Stomach smooth muscle (tissue), 2 donors: ENCODE measurements around the gene RPA1.

Experiments used
- H3K27ac ChIP-seq: one replicate; pipeline ENCODE4 v1.7.0; 2013; ENCODE audit warnings: mild to moderate bottlenecking, low read length, inconsistent platforms
- H3K27me3 ChIP-seq, 2 donors: one replicate each; pipeline ENCODE4 v1.7.0; 2013; ENCODE audit warnings: low read length in 2 of 2; ENCODE audit not compliant: insufficient read depth in 2 of 2, control insufficient read depth in 1 of 2
- H3K36me3 ChIP-seq, 2 donors: one replicate each; pipeline ENCODE4 v1.7.0; 2013; ENCODE audit warnings: low read length in 2 of 2; ENCODE audit not compliant: control insufficient read depth in 2 of 2, insufficient read depth in 2 of 2
- H3K4me1 ChIP-seq: one replicate; pipeline ENCODE4 v1.7.0; 2013; ENCODE audit warnings: low read length; ENCODE audit not compliant: control insufficient read depth, insufficient read depth
- H3K4me3 ChIP-seq, 2 donors: one replicate each; pipeline ENCODE4 v1.7.0; 2013; ENCODE audit warnings: low read length in 2 of 2
- H3K9ac ChIP-seq, 2 donors: one replicate each; pipeline ENCODE4 v1.7.0; 2013; ENCODE audit warnings: low read length in 2 of 2, mild to moderate bottlenecking in 1 of 2
- H3K9me3 ChIP-seq, 2 donors: one replicate each; pipeline ENCODE4 v1.7.0; 2013; ENCODE audit warnings: low read length in 2 of 2; ENCODE audit not compliant: control insufficient read depth in 2 of 2
- donor health status: healthy.
- donor health status: Pancreatic carcinoma.

The RPA1 gene

GRCh38 chr17:1860978-1861377, 31.2 kb downstream of the RPA1 start:
- Histone ChIP-seq H3K4me3 (no peak overlapping the region), H3K27ac (peak overlapping the region; percentile 24), H3K9ac (no peak overlapping the region), H3K36me3 (peaks cover 0 to 2% of the 10 kb centered on the region in 2 donors), H3K4me1 (peaks cover 2% of the 10 kb centered on the region), H3K9me3 (no peaks in the 10 kb centered on the region), H3K27me3 (no peaks in the 10 kb centered on the region)

DNA sequence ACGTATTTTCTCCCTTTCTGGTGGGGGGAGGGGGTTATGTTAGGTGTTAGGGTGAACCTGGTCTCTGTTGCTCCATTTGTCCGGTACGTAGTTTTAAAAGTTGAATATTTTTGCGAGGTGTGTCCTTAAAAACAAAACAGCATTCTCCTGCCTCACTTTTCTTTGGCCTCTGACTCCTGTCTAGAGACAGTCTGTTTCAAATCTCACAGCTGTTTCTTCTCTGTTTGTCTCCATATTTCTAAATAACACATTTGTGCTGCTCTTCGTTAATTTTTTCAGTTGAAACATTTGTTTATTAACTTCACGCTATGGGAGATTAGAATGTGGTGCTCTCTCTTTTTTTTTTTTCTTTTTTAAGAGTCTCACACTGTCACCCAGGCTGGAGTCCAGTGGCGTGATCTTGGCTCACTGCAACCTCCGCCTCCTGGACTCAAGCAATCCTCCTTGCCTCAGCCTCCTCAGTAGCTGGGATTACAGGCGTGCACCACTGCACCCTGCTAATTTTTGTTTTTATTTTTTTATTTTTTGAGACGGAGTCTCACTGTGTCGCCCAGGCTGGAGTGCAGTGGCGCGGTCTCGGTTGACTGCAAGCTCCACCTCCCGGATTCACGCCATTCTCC, 31.7 kb downstream of the RPA1 start:
- Histone ChIP-seq H3K9me3 (no peaks in the 10 kb centered on the region), H3K9ac (no peak overlapping the region), H3K4me3 (no peak overlapping the region), H3K27ac (peak overlapping the region; percentile 24), H3K36me3 (peaks cover 0 to 2% of the 10 kb centered on the region in 2 donors), H3K4me1 (peaks cover 2% of the 10 kb centered on the region), H3K27me3 (no peaks in the 10 kb centered on the region)

DNA sequence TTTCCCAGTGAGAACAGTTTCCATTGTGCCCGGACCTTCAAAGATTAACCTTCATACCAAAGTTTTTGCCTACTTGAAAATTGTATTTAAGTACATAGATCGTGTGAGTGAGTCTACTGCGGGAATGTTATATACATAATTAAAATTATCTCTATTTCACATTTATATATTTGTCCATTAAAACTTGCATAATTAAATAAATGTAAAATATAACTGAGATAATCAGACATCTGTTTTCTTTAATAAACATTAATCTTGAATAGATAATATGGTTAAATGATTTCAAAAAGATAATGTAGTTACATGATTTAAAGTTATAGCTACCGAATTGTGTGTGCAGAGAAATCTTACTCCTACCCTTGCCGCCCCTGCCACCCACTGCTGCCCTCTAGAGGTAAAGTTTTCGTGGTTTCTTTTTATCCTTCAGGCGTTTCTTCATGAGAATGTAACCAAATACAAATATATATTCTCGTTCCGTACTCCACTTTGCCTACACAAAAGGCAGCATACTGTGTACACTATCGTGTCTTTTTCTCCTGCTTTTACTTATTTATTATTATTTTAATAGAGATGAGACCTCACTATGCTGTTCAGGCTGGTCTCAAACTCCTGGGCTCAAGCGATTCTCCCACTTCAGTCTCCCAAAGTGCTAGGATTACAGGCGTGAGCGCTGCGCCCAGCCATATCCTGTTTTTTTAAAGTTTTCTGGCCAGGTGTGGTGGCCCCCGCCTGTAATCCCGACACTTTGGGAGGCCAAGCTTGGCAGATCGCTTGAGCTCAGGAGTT, 35.6 kb downstream of the RPA1 start:
- H3K36me3 ChIP-seq, result peaks cover 4 to 5% of the 10 kb centered on the region in 2 donors

GRCh38 chr17:1867307-1867706, 37.5 kb downstream of the RPA1 start:
- H3K27me3 ChIP-seq, result no peaks in the 10 kb centered on the region
- peaks cover 3 to 8% of the 10 kb centered on the region in 2 donors for H3K36me3 ChIP-seq
- H3K4me1 ChIP-seq, result no peaks in the 10 kb centered on the region
- H3K9ac ChIP-seq, result no peak overlapping the region
- no peak overlapping the region for H3K27ac ChIP-seq
- H3K9me3 ChIP-seq, result no peaks in the 10 kb centered on the region
- no peak overlapping the region for H3K4me3 ChIP-seq

More for the DNA sequence above, 35.6 kb downstream of the RPA1 start:
- H3K9me3 ChIP-seq, result no peaks in the 10 kb centered on the region
- H3K27ac ChIP-seq, result no peak overlapping the region
- no peaks in the 10 kb centered on the region for H3K27me3 ChIP-seq
- H3K4me3 ChIP-seq, result no peak overlapping the region
- no peak overlapping the region for H3K9ac ChIP-seq
- peaks cover 2% of the 10 kb centered on the region for H3K4me1 ChIP-seq

GRCh38 chr17:1868090-1868489, 38.3 kb downstream of the RPA1 start:
- no peak overlapping the region for H3K9ac ChIP-seq
- no peaks in the 10 kb centered on the region for H3K27me3 ChIP-seq
- no peaks in the 10 kb centered on the region for H3K4me1 ChIP-seq
- H3K4me3 ChIP-seq, result no peak overlapping the region
- H3K36me3 ChIP-seq, result peaks cover 4 to 8% of the 10 kb centered on the region in 2 donors
- no peaks in the 10 kb centered on the region for H3K9me3 ChIP-seq
- no peak overlapping the region for H3K27ac ChIP-seq

DNA sequence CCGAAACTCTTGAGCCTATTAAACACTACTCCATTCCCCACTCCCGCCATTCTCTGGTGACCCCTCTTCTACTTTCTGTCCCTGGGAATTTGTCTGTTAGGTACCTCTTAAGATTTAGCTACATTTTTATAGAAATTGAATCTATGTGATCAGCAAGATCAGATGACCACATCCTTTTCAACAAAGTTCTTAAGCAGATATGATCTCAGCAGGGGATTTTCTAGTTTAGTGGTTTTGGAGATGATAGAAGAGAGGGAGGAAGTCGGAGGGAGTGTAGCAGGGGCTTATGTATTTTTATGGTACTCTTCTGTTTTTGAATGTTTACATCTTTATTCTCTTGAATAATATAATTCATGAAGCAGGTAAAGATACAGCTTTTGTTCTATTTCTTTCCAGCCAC, 40.8 kb downstream of the RPA1 start:
- no peak overlapping the region for H3K4me3 ChIP-seq
- H3K9me3 ChIP-seq, result no peaks in the 10 kb centered on the region
- H3K36me3 ChIP-seq, result peaks cover 13 to 16% of the 10 kb centered on the region in 2 donors
- no peaks in the 10 kb centered on the region for H3K4me1 ChIP-seq
- H3K9ac ChIP-seq, result no peak overlapping the region
- H3K27me3 ChIP-seq, result no peaks in the 10 kb centered on the region
- H3K27ac ChIP-seq, result no peak overlapping the region

- Histone ChIP-seq H3K9me3 (no peaks in the 10 kb centered on the region), H3K27me3 (no peaks in the 10 kb centered on the region), H3K4me1 (no peaks in the 10 kb centered on the region), H3K4me3 (no peak overlapping the region), H3K27ac (no peak overlapping the region), H3K9ac (no peak overlapping the region), H3K36me3 (peaks cover 16 to 20% of the 10 kb centered on the region in 2 donors)
These were observed 42.0 kb downstream of the RPA1 start for GRCh38 chr17:1871756-1872155.

- no peaks in the 10 kb centered on the region for H3K27me3 ChIP-seq
- no peak overlapping the region for H3K4me3 ChIP-seq
- peaks cover 21 to 23% of the 10 kb centered on the region in 2 donors for H3K36me3 ChIP-seq
These were observed 42.4 kb downstream of the RPA1 start for GRCh38 chr17:1872254-1872653.

GRCh38 chr17:1872976-1873375, 43.2 kb downstream of the RPA1 start:
- peaks cover 23 to 27% of the 10 kb centered on the region in 2 donors for H3K36me3 ChIP-seq

More at GRCh38 chr17:1872254-1872653, 42.4 kb downstream of the RPA1 start:
- no peak overlapping the region for H3K9ac ChIP-seq
- no peak overlapping the region for H3K27ac ChIP-seq
- no peaks in the 10 kb centered on the region for H3K9me3 ChIP-seq
- no peaks in the 10 kb centered on the region for H3K4me1 ChIP-seq

DNA sequence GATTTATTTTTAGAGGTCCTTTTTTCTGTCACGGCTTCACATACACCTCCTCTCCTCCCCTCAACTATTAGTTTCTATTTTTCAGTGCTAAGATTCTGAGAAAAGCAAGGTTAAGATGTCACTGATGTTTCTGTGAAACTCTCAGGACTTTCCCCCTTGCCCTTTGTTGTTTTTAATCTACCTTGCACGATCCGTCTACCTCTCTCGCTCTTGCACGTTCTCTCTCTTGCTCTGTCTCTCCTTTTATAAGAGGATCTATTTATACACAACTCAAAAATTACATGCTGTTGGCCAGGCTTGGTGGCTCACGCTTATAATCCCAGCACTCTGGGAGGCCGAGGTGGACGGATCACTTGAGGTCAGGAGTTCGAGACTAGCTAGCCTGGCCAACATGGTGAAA, 43.6 kb downstream of the RPA1 start:
- Histone ChIP-seq H3K27me3 (no peaks in the 10 kb centered on the region), H3K36me3 (peaks cover 23 to 28% of the 10 kb centered on the region in 2 donors), H3K27ac (no peak overlapping the region)

More at GRCh38 chr17:1872976-1873375, 43.2 kb downstream of the RPA1 start:
- H3K9me3 ChIP-seq, result no peaks in the 10 kb centered on the region
- no peak overlapping the region for H3K4me3 ChIP-seq
- no peaks in the 10 kb centered on the region for H3K4me1 ChIP-seq
- H3K27ac ChIP-seq, result no peak overlapping the region
- no peaks in the 10 kb centered on the region for H3K27me3 ChIP-seq
- H3K9ac ChIP-seq, result no peak overlapping the region

DNA sequence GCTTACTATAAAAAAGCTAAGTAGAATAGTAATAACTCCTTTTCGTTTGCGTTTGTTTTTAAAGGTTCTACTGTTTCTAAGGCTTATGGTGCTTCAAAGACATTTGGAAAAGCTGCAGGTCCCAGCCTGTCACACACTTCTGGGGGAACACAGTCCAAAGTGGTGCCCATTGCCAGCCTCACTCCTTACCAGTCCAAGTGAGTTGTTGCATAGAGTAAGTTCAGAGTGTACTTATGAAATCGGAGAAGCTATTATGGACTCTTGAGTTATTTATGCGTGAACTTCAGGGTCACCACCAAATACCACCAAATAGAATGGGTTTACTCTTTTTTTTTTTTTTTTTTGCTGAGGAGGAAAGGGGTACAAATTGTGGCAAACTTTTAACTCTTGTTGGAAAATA, 45.8 kb downstream of the RPA1 start:
- no peaks in the 10 kb centered on the region for H3K4me1 ChIP-seq
- H3K36me3 ChIP-seq, result peaks cover 35 to 46% of the 10 kb centered on the region in 2 donors
- no peaks in the 10 kb centered on the region for H3K27me3 ChIP-seq
- H3K9ac ChIP-seq, result no peak overlapping the region
- no peak overlapping the region for H3K4me3 ChIP-seq
- no peak overlapping the region for H3K27ac ChIP-seq
- no peaks in the 10 kb centered on the region for H3K9me3 ChIP-seq

More for the DNA sequence above, 43.6 kb downstream of the RPA1 start:
- Histone ChIP-seq H3K4me3 (no peak overlapping the region), H3K4me1 (no peaks in the 10 kb centered on the region), H3K9me3 (no peaks in the 10 kb centered on the region), H3K9ac (no peak overlapping the region)
